Stimulated activated CD8-positive, alpha-beta memory T cell treated with anti-CD3 and anti-CD28 coated beads, Interleukin-4, amount 100 ng/mL, for 48 hours (primary cell): ENCODE results near the gene SIX1.

Experiments used
- DNase-seq: peaks from one replicate; pipeline ENCODE4 v3.0.0-alpha.2; 2020

The SIX1 gene

GRCh38 chr14:60641742-60642269 is 7.5 kb downstream of the SIX1 start:
- no peak for DNase-seq

- DNase-seq = no peak
These were observed 8.2 kb downstream of the SIX1 start for GRCh38 chr14:60640859-60641741.

GRCh38 chr14:60639674-60640073 is 9.6 kb downstream of the SIX1 start:
- no peak for DNase-seq

GRCh38 chr14:60637479-60638315 is 11.6 kb downstream of the SIX1 start:
- no peak for DNase-seq

GRCh38 chr14:60636879-60637478 is 12.3 kb downstream of the SIX1 start:
- no peak for DNase-seq

GRCh38 chr14:60634153-60634552 is 15.1 kb downstream of the SIX1 start:
- no peak for DNase-seq

GRCh38 chr14:60632777-60633176 is 16.5 kb downstream of the SIX1 start:
- DNase-seq = no peak

GRCh38 chr14:60632257-60632656 is 17.0 kb downstream of the SIX1 start:
- DNase-seq = no peak

GRCh38 chr14:60631842-60632241 is 17.4 kb downstream of the SIX1 start:
- no peak for DNase-seq

GRCh38 chr14:60630129-60630528 is 19.1 kb downstream of the SIX1 start:
- DNase-seq = no peak

GRCh38 chr14:60628892-60629291 is 20.4 kb downstream of the SIX1 start:
- no peak for DNase-seq

GRCh38 chr14:60622917-60623257 is 26.4 kb downstream of the SIX1 start:
- no peak for DNase-seq

- DNase-seq = no peak
These were observed 26.9 kb downstream of the SIX1 start for GRCh38 chr14:60622210-60622916.

- DNase-seq = no peak
These were observed 27.9 kb downstream of the SIX1 start for GRCh38 chr14:60621386-60621785.

GRCh38 chr14:60618241-60618640 is 31.0 kb downstream of the SIX1 start:
- DNase-seq = no peak

- no peak for DNase-seq
These were observed 32.8 kb downstream of the SIX1 start for GRCh38 chr14:60616461-60616959.

GRCh38 chr14:60602291-60602690 is 47.0 kb downstream of the SIX1 start:
- no peak for DNase-seq

- DNase-seq = no peak
These were observed 49.5 kb downstream of the SIX1 start for GRCh38 chr14:60599727-60600126.

- DNase-seq = no peak
These were observed 53.1 kb downstream of the SIX1 start for GRCh38 chr14:60596139-60596538.

GRCh38 chr14:60594062-60594461 is 55.2 kb downstream of the SIX1 start:
- no peak for DNase-seq
